Jurkat, Clone E6-1 (cell line): ENCODE data around the gene C1QL2.
A peak's percentile ranks its signal among the peaks of the same experiment; 100 is the strongest.

Experiments used
- DNase-seq: peaks from one replicate; pipeline ENCODE4 v3.0.0-alpha.2; 2011; ENCODE audit warnings: low read depth, low spot score
- H3K4me3 ChIP-seq: 2 replicates; pipeline ENCODE4 v1.5.1; 2011; ENCODE audit warnings: mild to moderate bottlenecking, low read length, control low read depth, moderate library complexity

The C1QL2 gene

DNA sequence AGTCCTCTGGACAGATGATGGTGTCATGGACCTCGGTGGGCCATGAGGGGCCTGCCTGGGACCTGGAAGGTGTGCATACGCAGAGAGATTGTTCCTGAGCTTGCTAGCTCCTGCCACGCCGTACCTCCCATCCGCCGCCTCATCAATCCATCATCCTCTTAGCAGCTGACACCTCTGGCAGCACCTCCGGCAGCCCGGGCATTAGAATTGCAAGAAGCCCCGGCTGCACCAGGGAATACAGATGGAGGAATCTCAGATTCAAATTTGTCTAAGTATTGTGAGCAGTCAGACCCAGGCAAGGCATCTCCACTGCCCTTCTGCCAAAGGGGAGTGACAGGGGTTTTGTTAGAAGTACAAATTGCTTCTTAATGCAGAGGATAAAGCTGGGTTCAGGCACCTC is 4.5 kb downstream of the C1QL2 start:
- no peak overlapping the region for H3K4me3 ChIP-seq

DNA sequence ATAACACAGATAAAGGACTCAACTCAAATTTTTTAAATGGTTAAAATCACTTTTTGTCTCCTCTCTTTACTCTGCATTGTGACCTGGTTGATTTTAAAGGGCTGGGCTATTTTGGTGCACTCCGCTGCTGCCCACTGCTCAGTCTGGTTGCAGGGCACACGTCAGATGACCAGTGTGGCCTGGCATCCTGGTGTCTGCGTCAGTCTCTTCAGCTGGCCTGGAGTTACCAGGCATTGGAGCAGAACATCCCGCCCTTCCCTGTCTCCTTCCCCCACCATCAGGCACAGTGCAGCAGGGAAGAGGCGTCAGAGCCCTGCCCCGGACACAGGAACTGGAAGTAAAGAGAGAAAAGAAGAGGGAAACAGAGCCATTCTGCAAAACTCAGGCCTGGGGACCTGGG is 8.9 kb downstream of the C1QL2 start:
- H3K4me3 ChIP-seq: no peak overlapping the region
- DNase-seq: no peak

More for the DNA sequence above, 4.5 kb downstream of the C1QL2 start:
- no peak for DNase-seq

DNA sequence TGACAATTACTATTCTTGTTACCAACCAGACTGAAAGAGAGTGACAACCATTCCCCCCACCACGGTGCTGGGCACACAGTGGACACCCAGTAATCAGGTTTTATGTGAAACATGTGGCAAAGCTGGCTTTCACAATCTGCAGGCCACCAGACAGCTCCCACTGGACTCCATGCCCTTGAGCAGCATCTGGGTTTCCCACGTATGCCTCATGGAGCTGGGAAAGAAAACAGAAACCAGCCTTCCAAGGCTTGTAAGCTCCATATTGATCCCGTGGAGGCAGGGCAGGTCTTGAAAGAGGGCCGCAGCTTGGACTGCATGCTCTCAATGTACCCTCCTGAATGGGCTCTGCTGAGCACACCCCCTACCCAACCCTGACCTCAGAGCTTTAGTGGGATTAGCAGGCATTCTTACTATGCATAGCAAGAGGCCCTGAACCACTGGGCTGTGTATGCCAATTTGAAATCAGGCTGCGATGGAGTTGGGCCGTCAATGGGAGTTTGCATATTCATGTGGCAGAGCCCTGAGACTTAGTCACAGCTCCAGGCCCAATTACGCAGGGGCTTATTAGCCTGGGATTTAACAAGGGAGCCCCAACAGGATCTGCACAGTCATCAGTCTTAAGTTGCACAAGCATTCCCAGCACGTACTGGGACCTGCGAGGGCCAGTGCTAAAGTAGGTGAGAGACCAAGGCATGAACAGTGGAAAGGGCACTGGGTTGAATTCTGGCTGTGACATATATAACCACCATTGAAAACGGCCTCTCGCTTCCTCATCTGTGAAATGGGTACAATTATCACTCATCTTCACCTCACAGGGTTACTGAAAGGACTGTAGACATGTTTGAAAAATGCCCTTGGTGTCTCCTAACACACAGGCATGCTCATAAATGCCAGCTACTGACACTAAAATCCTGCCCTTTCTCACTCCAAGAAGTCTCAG is 10.5 kb downstream of the C1QL2 start:
- DNase-seq: no peak
- no peak overlapping the region for H3K4me3 ChIP-seq

DNA sequence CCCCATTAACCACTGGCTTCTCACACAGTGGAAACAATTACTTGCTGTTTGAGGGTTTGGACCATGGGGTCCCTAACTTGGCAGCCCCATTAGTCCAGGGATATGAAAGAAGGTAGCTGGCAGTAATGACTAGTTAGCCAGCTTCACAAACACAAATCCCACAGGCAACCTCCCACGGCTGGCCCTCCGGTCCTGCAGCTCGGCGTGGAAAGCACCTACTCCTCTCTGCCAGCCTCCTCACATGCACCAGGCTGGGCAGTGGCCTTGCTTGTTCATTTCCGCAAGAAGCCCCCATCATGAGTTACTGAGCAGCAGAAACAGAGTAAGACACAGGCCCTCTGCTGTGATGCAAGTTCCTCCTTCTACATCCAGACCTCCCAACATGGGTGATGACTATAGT is 13.7 kb downstream of the C1QL2 start:
- H3K4me3 ChIP-seq: no peak overlapping the region
- DNase-seq: no peak

DNA sequence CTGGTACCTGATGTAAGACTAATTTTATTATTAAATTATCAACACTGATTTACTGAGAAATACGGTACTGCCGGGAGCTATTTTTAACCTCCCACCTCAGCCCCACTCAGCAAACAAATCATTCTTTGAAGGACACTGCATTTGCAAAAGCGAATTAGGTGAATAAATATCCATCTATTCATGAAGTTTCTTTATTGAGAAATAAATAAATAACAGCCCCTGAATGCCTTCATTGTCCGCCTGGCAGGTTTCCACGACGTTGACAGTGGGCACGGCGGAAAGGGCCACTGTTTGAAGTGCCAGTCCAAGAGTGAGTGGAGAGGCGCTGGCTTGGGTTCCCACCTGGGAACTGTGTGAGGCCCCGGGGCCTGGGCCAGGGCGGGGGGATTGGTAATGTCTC is 15.7 kb downstream of the C1QL2 start:
- no peak overlapping the region for H3K4me3 ChIP-seq
- DNase-seq: no peak

DNA sequence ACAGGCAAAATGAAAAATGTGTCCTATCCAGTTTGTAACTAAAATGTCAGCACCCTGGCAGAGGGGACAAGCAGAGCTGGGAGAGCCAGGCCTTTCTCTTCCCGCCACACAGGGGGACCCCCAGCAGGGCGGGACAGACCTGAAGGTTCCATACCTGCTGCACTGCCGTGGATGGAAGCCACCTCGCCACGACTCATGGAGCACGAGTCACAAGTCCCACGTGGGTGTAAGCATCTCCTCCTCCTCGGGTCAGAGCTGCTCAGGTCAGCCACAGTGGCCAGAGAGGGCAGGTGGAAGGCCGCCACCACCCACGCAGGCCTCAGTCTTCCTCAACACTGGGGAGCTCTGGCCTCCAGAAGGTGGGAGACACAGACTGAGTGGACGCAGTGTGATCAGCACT is 21.0 kb downstream of the C1QL2 start:
- DNase-seq: no peak
- H3K4me3 ChIP-seq: no peak overlapping the region

DNA sequence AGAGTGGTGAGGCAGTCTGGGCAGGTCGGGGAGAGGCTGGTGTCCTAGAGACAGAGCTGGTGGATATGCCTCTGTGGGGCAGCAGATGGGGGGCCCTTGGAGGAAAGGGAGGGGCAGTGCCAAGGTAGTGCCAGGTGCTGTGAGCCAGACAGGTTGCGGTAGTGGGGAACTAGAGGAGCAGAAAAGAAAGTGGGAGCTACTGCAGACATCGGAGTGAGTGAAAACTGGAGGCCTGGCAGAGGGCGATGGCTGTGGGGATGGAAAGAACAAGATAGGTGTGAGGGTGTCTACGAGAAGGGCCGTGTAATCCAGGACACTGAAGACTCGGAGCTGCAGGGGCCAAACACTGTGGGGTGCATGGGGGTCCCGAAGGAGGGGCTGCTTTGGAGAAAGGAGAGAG is 21.7 kb downstream of the C1QL2 start:
- no peak for DNase-seq
- H3K4me3 ChIP-seq: no peak overlapping the region

DNA sequence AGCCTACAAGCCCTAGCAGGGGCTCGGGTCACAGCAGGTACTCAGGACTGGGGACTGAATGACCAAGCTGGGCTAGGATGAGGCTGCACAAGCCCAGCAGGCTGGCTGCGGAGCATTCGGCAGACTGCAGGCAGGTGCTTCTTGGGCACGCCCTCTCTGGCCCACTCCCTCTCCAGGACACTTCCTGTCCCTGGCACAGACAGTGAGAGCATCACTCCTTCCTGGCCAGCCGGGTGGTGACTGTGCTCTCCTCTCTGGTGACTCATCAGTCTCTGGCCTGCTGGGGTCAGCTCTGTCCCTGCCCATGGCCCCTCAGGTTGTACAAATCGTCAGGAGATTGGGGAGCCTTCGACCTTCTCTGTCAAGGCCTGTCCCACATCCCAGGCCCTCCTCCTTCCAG is 22.5 kb downstream of the C1QL2 start:
- no peak overlapping the region for H3K4me3 ChIP-seq
- DNase-seq: no peak

DNA sequence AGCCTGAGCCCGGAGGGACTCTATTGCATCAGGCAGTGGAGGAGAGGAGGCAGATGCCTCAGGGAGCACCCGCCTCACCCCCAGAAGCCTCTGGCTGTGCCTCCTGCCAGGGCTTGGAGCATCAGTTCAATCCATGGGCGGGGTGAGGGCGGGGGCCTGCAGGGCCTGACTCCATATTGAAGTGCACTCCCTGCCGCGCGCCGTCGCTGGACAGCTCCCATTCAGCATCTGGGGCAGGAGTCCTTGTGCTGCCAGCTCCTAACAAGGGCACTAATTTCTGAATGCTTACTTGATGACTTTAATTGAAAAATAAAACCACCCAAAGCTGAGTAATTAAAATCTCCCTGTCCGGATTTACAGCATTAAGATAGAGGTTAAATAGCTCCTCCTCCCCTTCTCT is 23.8 kb downstream of the C1QL2 start:
- H3K4me3 ChIP-seq: no peak overlapping the region
- no peak for DNase-seq

DNA sequence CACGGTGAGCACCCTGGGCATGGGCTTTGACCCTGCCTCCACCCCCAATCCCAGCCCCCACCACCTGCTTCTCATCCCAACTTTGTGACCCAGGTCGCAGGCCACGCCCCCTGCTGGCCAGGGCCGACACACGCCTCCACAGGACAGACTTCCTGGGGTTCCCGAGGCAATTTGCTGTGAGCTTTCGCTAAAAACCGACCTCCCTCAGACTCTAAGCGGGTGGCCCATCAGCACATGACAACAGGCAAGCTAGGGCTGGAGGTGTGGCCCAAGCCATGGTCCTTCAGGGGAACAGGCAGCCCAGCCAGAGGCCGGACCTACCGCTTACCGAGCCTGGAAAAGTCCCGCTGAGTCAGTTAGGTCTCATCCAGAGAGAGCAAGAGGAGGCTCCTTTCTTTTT is 31.9 kb downstream of the C1QL2 start:
- peak; percentile 15 for DNase-seq
- H3K4me3 ChIP-seq: no peak overlapping the region

DNA sequence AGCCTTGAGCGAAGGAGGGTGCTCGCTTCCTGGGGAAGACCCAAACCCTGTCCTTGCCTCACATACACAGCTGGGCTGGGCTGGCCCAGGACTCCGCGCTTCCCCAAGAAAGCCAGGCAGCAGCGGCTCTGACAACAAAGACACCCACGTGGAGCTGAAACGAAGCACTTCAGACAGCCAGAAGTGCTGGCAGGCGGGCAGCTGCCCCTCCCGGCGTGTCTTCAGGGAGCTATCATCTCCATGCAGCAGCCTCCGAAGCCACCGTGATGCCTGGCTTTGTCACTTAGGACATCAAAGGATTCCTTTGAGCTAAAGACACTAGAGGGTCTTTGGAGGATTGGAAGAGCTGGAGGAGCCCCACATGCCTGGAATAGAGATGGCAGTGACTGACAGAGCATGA is 35.2 kb downstream of the C1QL2 start:
- no peak overlapping the region for H3K4me3 ChIP-seq
- DNase-seq: no peak

DNA sequence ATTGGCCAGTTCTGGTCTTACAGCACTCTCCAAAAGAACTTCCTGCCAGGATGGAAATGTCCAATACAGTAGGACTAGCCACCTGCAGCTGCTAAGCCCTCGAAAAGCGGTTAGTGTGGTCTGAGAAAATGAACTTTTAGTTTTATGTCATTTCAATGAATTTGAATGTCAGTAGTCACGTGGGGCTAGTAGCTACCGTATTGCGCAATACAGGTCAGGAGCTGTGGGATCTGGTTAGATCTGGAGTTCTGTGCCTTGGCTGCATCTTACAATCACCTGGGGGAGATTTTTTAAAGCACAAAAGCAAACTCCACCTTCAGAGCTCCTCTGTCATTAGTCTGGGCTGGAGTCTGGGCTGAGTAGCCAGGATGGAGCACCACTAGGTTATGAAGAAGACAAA is 35.9 kb downstream of the C1QL2 start:
- DNase-seq: no peak

DNA sequence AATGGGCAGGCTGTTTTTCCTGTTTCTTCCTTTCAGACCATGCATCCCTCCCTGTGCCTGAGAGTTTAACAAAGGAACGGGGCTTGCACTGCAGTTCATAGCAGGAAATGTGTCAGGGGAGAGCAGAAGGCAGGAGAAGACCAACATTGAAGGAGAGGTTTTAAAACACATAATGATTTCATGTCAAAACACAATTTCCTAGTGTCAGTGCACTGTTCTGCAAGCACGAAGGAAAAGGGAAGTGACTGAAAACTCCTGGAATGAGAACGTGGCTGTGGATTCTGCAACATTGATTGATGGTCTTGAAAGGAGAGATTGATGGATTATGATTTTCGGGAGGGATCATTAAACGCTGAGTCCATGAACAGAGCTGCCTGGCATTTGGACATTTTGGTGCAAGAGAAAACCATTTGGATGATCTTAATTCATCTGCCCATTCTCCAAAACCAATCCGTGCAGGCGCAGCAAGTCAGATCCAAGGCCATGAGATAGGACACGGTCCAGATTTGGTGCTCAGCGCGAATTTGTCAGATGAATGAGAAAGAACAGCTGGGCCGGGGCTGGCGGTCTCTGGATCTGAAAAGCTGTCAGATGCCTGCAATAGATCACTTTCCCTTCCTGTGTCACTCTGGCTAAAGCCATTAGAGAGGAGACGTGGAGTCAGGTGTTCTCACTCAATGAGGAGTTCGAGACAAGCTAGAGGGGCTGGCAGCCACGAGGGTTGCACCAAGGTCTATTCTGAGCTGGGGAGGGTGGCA is 38.4 kb downstream of the C1QL2 start:
- no peak for DNase-seq
- H3K4me3 ChIP-seq: no peak overlapping the region

More for the DNA sequence above, 35.9 kb downstream of the C1QL2 start:
- no peak overlapping the region for H3K4me3 ChIP-seq

DNA sequence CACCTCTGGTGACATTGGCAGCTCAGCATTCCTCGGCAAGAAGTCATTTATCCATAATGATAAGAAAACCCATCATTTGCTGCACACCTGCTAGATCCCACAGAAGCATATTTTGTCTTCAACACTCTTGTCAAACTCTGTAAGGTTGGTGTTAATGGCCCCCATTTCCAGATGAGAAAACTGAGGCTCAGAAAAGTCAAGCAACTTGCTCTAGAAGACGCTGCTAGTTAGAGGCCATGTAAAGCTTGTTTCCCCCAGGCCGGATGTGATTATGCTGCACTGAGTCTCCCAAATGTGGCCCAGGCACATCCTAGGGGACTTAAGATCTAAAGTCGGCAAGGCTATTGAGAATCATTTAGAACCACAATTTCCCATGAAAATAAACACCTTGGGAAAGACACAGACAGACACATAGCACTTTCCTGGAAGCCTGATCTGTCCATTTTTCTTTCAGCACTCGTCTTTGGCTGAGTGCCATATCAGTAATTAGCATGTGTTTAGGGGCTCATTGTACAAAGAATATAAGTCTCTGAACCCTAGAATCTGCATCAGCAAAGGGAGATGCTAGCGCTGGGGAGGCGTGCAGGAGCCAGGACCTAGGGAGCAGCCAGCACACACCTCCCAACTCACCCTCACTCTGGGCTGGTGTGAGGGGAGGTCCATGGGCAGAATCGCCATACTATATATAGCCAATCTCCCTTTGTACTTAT is 39.3 kb downstream of the C1QL2 start:
- no peak overlapping the region for H3K4me3 ChIP-seq
- no peak for DNase-seq

DNA sequence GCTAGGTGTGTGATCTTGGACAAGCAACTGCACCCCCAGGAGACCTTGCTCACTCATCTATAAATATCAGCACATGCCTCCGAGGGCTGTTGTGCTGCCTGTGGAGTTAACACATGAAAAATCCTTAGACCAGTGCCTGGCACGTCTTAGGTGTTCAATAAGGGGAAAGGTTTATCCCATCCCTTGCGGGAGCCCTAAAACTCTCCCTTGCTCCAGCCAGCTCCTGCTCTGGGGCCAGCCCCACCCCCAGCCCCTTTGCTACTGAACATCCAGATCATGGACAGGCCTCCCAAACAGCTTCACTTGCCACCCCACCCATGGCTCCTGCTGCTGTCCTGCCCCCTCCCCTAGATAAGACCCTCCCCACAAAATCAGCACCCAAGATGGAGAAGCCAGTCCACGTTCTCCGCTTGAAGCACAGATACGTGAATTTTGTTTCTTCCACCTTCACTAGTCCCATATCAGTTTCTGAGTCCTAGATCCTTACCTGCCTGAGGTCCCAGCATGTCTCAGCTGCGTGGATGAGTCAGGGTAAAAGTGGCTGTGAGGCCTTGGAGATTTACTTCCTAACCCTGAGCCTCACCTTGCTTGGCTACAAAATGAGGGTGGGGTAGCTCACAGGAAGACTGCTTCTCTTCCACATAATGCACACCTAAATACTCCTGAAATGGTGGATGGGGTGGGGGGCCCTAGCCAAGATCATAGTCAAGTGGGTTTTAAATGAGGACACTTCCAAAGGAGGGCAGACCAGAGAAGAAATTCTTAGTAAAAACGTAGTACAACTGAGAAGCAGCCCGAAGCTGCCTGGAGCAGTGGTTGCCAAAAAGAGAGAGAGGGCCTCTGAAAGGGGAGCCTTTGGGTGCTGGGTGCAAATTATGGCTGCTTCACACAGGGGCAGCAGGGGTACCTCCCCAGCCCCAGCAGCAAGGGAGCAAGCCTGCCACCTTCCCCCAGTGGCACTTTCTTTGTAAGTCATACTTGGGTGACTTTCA is 40.4 kb downstream of the C1QL2 start:
- no peak overlapping the region for H3K4me3 ChIP-seq
- no peak for DNase-seq

DNA sequence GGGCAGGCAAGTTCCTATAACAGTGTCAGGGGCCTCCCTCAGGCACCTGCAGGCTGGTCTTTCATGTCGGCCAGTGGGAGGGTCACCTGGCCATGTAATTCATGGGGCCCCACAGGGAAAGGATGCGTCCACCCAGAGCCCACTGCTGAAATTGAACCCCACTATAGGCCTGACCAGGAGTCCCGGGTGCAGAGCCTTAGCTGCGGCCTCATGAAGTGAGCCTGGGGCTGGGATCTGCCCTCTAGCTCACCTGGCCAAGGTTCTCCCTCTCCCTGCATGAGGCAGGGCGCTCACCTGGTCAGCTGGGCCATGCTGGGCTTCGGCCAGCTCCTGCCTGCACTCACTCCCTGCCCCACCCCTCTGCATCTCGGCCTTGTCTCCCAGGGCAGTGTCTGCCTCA is 41.1 kb downstream of the C1QL2 start:
- no peak for DNase-seq
- no peak overlapping the region for H3K4me3 ChIP-seq

DNA sequence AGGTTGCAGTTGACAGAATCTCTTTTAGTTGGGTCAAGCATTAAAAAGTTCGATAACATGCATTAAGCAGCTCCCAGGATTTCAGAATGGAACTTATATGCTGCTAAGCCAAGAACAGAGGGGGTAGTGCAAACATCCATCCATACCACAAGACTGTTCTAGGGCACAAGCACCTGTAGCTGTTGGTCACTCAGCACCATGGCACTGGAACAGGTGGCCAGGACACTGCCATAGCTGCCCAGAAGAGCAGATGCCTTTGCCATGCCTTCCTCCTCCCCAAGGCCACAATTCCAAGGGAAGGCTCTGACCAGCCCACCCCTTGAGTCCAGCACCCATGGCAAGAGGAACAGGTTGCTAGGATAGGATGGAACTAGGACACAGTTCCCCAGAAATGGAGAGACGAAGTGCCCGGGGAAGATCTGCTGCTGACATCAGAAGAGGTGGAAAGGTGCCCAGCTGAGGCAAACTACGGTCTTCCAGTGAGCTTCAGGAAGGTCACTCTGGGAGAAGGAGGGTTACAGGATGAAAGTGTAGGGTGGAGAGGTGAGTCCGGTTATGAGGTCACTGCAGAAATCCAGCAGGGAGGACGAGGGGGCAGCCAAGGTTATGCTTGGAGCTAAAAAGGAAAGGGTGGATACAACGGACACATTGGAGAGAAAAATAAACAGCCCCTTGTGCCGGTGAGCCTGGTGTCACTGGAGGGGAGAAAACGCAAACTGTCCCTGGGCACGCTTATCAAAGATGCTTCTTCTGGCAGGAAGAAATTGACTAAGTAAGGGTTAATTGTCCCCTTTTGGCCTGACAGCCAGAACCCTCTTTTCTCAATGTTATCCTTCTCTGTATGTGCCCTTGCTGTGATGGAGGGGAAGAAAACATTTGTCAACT is 41.9 kb downstream of the C1QL2 start:
- no peak for DNase-seq
- H3K4me3 ChIP-seq: no peak overlapping the region

DNA sequence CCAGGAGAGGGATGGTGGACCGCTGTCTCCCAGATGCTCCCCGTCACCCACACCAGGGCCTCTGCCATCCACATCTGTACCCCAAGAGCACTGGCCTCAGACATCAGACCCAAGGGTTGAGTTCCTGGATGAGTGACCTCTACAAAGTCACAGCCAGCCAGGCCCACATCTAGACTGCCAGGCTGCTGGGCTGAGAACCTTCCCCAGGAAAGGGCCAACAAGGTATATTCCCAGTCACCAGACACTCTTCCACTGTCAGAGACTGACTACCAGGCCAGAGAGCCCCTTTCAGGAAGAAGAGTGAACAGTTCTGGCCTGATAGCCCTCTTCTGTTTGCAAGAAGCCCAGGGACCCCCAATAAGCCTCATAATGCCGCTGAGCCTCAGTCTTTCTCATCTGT is 44.3 kb downstream of the C1QL2 start:
- no peak for DNase-seq
- H3K4me3 ChIP-seq: no peak overlapping the region
